B cell (primary cell): ENCODE results near the gene SLC25A52. TPM values are rescaled to one million over a fixed set of nuclear protein-coding genes. Genes with fewer than 3 reads are reported as not detected.
"Not testable (repeated sequence)": the region's sequence is repeated elsewhere in the genome, so short reads cannot be mapped to it uniquely, and the experiment has no call there.

Source experiments
- ATAC-seq: fragments of 200-7000 bp; cut with Tn5 transposase; one replicate; pipeline ENCODE4 v1.10.0; 2021; ENCODE audit warnings: low read depth, mild to moderate bottlenecking, moderate number of reproducible peaks, moderate library complexity
- CTCF ChIA-PET: fragments of 350-600 bp; sonication (Branson Sonifier 250); formaldehyde crosslinking; loops from one replicate; lab custom pipeline; 2021; ENCODE audit warnings: antibody characterized with exemption, inconsistent platforms; lab: Charles Lee
- POLR2A ChIA-PET: fragments of 350-600 bp; sonication (Branson Sonifier 250); formaldehyde crosslinking; loops from one replicate; lab custom pipeline; 2021; ENCODE audit warnings: antibody characterized with exemption; lab: Charles Lee
- DNase-seq: peaks from one replicate; pipeline ENCODE4 v3.0.0; 2013
- H2AFZ ChIP-seq: 2 replicates; pipeline ENCODE4 v1.6.1; 2012; ENCODE audit warnings: mild to moderate bottlenecking, low read depth, low read length; ENCODE audit not compliant: insufficient read depth, poor library complexity, severe bottlenecking
- H3K27ac ChIP-seq, 2 donors: 1 replicate in 1 of 2; 2 replicates in 1 of 2; pipeline ENCODE4 v1.5.1; 2012 to 2013; ENCODE audit warnings: low read length in 2 of 2, mild to moderate bottlenecking in 2 of 2, moderate library complexity in 1 of 2
- H3K27me3 ChIP-seq, 4 experiments: fragments of 200-600 bp in 1 of 4; sonication (generic) in 1 of 4; replicated peaks in 1 of 4; 1 replicate in 2 of 4; 2 replicates in 2 of 4; pipeline versions ENCODE4 v1.6.1 to v1.7.0; 2013 to 2016; ENCODE audit warnings: low read length in 3 of 4, mild to moderate bottlenecking in 2 of 4, mixed read lengths in 1 of 4, moderate library complexity in 1 of 4; ENCODE audit not compliant: insufficient read depth in 4 of 4, control insufficient read depth in 3 of 4; ENCODE audit errors: control extremely low read depth in 1 of 4
- H3K36me3 ChIP-seq, 2 experiments: replicated peaks in 1 of 2; 1 replicate in 1 of 2; 2 replicates in 1 of 2; pipeline versions ENCODE4 v1.6.1 to v1.7.1; 2013; ENCODE audit warnings: low read length in 1 of 2; ENCODE audit not compliant: insufficient read depth in 2 of 2, control insufficient read depth in 1 of 2; ENCODE audit errors: control extremely low read depth in 1 of 2, extremely low read depth in 1 of 2
- H3K4me1 ChIP-seq, 2 donors: fragments of 200-600 bp in 1 of 2; sonication (generic) in 1 of 2; 1 replicate in 1 of 2; 2 replicates in 1 of 2; pipeline versions ENCODE4 v1.5.1 to v1.6.1; 2013 to 2017; ENCODE audit warnings: low read length in 2 of 2; ENCODE audit not compliant: control insufficient read depth in 2 of 2, insufficient read depth in 2 of 2
- H3K4me2 ChIP-seq: replicated peaks from 2 replicates; pipeline ENCODE3; 2012; ENCODE audit warnings: mild to moderate bottlenecking, low read depth, low read length; ENCODE audit not compliant: poor library complexity, severe bottlenecking
- H3K4me3 ChIP-seq, 5 experiments: fragments of 200-600 bp in 1 of 5; sonication (generic) in 1 of 5; 1 replicate in 3 of 5; 2 replicates in 2 of 5; pipeline versions ENCODE4 v1.5.1 to v1.7.0; 2011 to 2016; ENCODE audit warnings: low read length in 4 of 5, mild to moderate bottlenecking in 4 of 5, low read depth in 2 of 5, control low read depth in 1 of 5, moderate library complexity in 1 of 5; ENCODE audit not compliant: insufficient read depth in 1 of 5; ENCODE audit errors: control extremely low read depth in 1 of 5, extremely low read depth in 1 of 5
- H3K79me2 ChIP-seq: fragments of 200-600 bp; sonication (generic); one replicate; pipeline ENCODE4 v1.6.0; 2016; ENCODE audit warnings: low read length; ENCODE audit not compliant: control insufficient read depth, insufficient read depth
- H3K9ac ChIP-seq: fragments of 200-600 bp; sonication (generic); 2 replicates; pipeline ENCODE4 v1.6.1; 2017; ENCODE audit warnings: mild to moderate bottlenecking, low read length, moderate library complexity
- H3K9me3 ChIP-seq, 3 donors: one replicate each; pipeline versions ENCODE4 v1.6.1 to v1.7.1; 2013; ENCODE audit warnings: low read length in 2 of 3; ENCODE audit not compliant: control insufficient read depth in 2 of 3, insufficient read depth in 1 of 3; ENCODE audit errors: control extremely low read depth in 1 of 3
- H4K20me1 ChIP-seq: 2 replicates; pipeline ENCODE4 v1.6.0; 2012; ENCODE audit warnings: mild to moderate bottlenecking, low read length; ENCODE audit not compliant: insufficient read depth, control insufficient read depth, poor library complexity, severe bottlenecking
- H3K27ac Mint-ChIP-seq: one replicate; pipeline ENCODE4 v1.8.0; 2021; ENCODE audit warnings: mixed read lengths
- H3K27me3 Mint-ChIP-seq: one replicate; pipeline ENCODE4 v1.8.0; 2021; ENCODE audit warnings: mixed read lengths
- H3K4me1 Mint-ChIP-seq: one replicate; pipeline ENCODE4 v1.8.0; 2021; ENCODE audit warnings: mixed read lengths
- H3K4me3 Mint-ChIP-seq: one replicate; pipeline ENCODE4 v1.8.0; 2021; ENCODE audit warnings: mixed read lengths
- H3K9me3 Mint-ChIP-seq: one replicate; pipeline ENCODE4 v1.8.0; 2022; ENCODE audit warnings: mixed read lengths; ENCODE audit not compliant: insufficient read depth
- CTCF ChIP-seq: fragments of 200-600 bp; IDR thresholded peaks from one replicate; pipeline ENCODE4 v1.8.0; 2022; ENCODE audit warnings: antibody characterized with exemption, mild to moderate bottlenecking
- EZH2 ChIP-seq: IDR thresholded peaks from 2 replicates; pipeline ENCODE4 v1.6.1; 2012; ENCODE audit warnings: borderline replicate concordance, low read depth, mild to moderate bottlenecking, moderate library complexity, low read length; ENCODE audit not compliant: insufficient read depth, poor library complexity, severe bottlenecking
- WGBS: methylation state at CpG from one replicate; pipeline ENCODE4 v1.1.5; 2013; ENCODE audit warnings: missing lambda C conversion rate; ENCODE audit not compliant: insufficient coverage; 5-methylcytosine and 5-hydroxymethylcytosine counted together
- intact Hi-C: fragments of 100-400 bp; cut with micrococcal nuclease; formaldehyde crosslinking; loops from one replicate; pipeline ENCODE4 v1.10.0; 2022
- polyA plus RNA-seq: library from polyadenylated mRNA; depleted of rRNA; stranded (reverse); fragments of >200 nt; gene quantifications from 2 replicates; pipeline ENCODE4 v1.2.3, GENCODE V29; 2012
- total RNA-seq, 2 donors: library from RNA; stranded (reverse); fragments of 120-200 nt in 1 of 2; gene quantifications; 1 replicate in 1 of 2; 2 replicates in 1 of 2; pipeline versions ENCODE4 v1.2.3 to v1.2.4, GENCODE V29; 2013 to 2022

Gene SLC25A52
- total and polyA plus RNA-seq, 2 donors (not counting 1 experiment from before 2014, with no cell fraction given), result 0.07 TPM; not detected in 1

GRCh38 chr18:31801078-31801477 lies 40.4 kb upstream of the SLC25A52 start:
- no peaks in the 10 kb centered on the region for H3K27me3 ChIP-seq
- intact Hi-C loops, result no loop called here
- TF ChIP-seq EZH2 (no peak), CTCF (no peak)
- CTCF ChIA-PET, result interaction anchor here (1.0 kb wide), 1 partner anchor 20 kb away, joined by 3 read pairs; no protein-coding TSS in a partner anchor
- no peaks in the 10 kb centered on the region for H3K9me3 ChIP-seq
- no peaks in the 10 kb centered on the region for H3K4me1 Mint-ChIP-seq
- H3K4me2 ChIP-seq, result no peak overlapping the region
- WGBS, result no CpG with 5 or more reads among the region's 2 CpGs
- no peaks in the 10 kb centered on the region for H4K20me1 ChIP-seq
- POLR2A ChIA-PET, result no interaction called here
- H3K27ac ChIP-seq, result no peak overlapping the region
- H3K36me3 ChIP-seq, result no peaks in the 10 kb centered on the region
- no peaks in the 10 kb centered on the region for H3K27me3 Mint-ChIP-seq
- no peak overlapping the region for H3K9ac ChIP-seq
- H3K4me1 ChIP-seq, result no peaks in the 10 kb centered on the region
- ATAC-seq, result no peak
- no peak overlapping the region for H2AFZ ChIP-seq
- no peaks in the 10 kb centered on the region for H3K9me3 Mint-ChIP-seq
- H3K4me3 Mint-ChIP-seq, result no peak overlapping the region
- H3K4me3 ChIP-seq, result no peak overlapping the region
- no peak for DNase-seq
- no peak overlapping the region for H3K27ac Mint-ChIP-seq
- no peaks in the 10 kb centered on the region for H3K79me2 ChIP-seq

GRCh38 chr18:31799257-31799656 lies 38.6 kb upstream of the SLC25A52 start:
- H3K79me2 ChIP-seq, POLR2A ChIA-PET, ATAC-seq, H3K4me2 ChIP-seq, DNase-seq, intact Hi-C loops, H3K4me1 Mint-ChIP-seq, H4K20me1 ChIP-seq, H3K27me3 Mint-ChIP-seq, H3K4me3 Mint-ChIP-seq, H3K9ac ChIP-seq, H3K9me3 ChIP-seq, H3K4me3 ChIP-seq, H3K4me1 ChIP-seq, H3K27ac Mint-ChIP-seq, H3K36me3 ChIP-seq, H3K9me3 Mint-ChIP-seq, CTCF ChIA-PET, H2AFZ ChIP-seq, H3K27me3 ChIP-seq, H3K27ac ChIP-seq: not testable (repeated sequence)
- 95% methylated on average over 4 of the region's 5 CpGs for WGBS
